ENCODE data around the gene STAT1.

STAT1 gene

DNA sequence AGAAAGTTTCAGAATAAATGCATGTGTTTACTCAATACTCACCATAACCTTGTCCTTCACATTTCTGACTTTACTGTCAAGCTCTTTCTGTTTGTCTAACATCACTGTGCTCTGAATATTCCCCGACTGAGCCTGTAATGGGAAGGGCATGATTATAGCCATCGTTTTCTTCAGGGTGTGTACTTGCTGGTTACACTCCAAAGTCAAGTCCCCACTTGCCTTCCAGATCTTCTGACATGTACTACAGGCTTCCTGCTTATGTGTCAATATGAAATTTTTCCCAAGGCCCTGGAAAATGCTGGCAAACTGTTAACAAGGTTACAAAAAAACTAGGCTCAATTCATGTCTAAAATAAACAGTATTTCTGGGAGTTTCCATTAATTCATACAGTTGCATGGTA is 12.9 kb downstream of the STAT1 start:
- H3K4me1 ChIP-seq (ENCODE audit: insufficient read depth, low read length): no peaks in the 10 kb centered on the region
- H3K4me3 ChIP-seq (ENCODE audit: low read depth in 1 of 2, low read length in 2 of 2): no peak overlapping the region
- no peak overlapping the region for H2AFZ ChIP-seq (ENCODE audit: low read depth, low read length)
- no peak overlapping the region for H3K9ac ChIP-seq (ENCODE audit: low read depth, low read length)
- no peaks in the 10 kb centered on the region for H3K27me3 ChIP-seq (ENCODE audit: insufficient read depth, low read length, poor library complexity)
- TF ChIP-seq, protein P1, sequence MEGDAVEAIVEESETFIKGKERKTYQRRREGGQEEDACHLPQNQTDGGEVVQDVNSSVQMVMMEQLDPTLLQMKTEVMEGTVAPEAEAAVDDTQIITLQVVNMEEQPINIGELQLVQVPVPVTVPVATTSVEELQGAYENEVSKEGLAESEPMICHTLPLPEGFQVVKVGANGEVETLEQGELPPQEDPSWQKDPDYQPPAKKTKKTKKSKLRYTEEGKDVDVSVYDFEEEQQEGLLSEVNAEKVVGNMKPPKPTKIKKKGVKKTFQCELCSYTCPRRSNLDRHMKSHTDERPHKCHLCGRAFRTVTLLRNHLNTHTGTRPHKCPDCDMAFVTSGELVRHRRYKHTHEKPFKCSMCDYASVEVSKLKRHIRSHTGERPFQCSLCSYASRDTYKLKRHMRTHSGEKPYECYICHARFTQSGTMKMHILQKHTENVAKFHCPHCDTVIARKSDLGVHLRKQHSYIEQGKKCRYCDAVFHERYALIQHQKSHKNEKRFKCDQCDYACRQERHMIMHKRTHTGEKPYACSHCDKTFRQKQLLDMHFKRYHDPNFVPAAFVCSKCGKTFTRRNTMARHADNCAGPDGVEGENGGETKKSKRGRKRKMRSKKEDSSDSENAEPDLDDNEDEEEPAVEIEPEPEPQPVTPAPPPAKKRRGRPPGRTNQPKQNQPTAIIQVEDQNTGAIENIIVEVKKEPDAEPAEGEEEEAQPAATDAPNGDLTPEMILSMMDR (IDR thresholded peaks at IDR 0.05; ENCODE audit: borderline replicate concordance, extremely low read depth, low read length, poor library complexity, severe bottlenecking): no peak
- no peak for TF ChIP-seq EZH2 (IDR thresholded peaks at IDR 0.05; ENCODE audit: borderline replicate concordance, low read depth, low read length, severe bottlenecking)
- no peaks in the 10 kb centered on the region for H4K20me1 ChIP-seq (ENCODE audit: insufficient read depth, low read length)
- ATAC-seq (ENCODE audit: insufficient read depth, low read depth): no peak
- no peaks in the 10 kb centered on the region for H3K9me3 ChIP-seq (ENCODE audit: insufficient read depth, low read length, severe bottlenecking)
- DNase-seq: no peak
- H3K79me2 ChIP-seq (ENCODE audit: insufficient read depth, low read length): no peaks in the 10 kb centered on the region
- no peak overlapping the region for H3K4me2 ChIP-seq (ENCODE audit: insufficient read depth, low read length)
- no peak overlapping the region for H3K27ac ChIP-seq (ENCODE audit: low read length)
- H3K36me3 ChIP-seq (ENCODE audit: insufficient read depth, low read length): peaks cover 97% of the 10 kb centered on the region

DNA sequence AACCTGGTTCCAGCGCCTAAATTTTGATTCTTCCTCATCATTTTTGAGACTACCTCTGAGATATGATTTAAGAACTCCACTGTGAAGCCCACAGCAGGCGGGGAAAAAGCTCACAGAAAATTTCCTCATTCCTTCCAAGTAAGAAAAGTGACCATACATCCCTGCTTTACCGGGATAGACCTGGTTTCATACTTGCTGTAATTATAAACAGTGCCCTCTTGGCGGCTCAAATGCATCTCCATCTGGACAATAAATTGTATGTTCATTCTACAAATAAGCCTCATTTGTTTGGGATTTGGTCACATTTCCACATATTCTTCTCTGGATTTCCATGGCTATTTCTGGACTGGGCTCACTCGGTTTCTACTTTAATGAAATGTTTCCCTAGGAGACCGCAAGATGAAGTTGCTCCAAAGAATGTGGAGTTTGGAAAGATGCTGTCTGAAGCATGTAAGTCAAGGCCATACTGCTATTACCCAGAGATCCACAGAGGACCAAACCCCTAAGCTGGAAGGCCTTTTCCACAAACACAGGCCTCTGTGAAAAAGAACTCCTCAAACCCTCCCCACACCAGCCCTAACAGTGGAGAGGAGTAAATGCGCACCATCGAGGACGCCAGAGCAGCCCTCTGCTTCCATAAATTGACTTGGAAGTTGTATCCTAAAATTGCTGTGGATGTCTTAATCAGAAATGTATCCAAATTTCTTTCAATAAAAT is 13.9 kb downstream of the STAT1 start:
- H3K4me3 ChIP-seq (ENCODE audit: low read depth in 1 of 2, low read length in 2 of 2): no peak overlapping the region
- TF ChIP-seq, protein P1 (IDR thresholded peaks at IDR 0.05; ENCODE audit: borderline replicate concordance, extremely low read depth, low read length, poor library complexity, severe bottlenecking): no peak
- no peak for TF ChIP-seq EZH2 (IDR thresholded peaks at IDR 0.05; ENCODE audit: borderline replicate concordance, low read depth, low read length, severe bottlenecking)
- H4K20me1 ChIP-seq (ENCODE audit: insufficient read depth, low read length): no peaks in the 10 kb centered on the region
- no peak overlapping the region for H3K9ac ChIP-seq (ENCODE audit: low read depth, low read length)
- ATAC-seq (ENCODE audit: insufficient read depth, low read depth) (no peak), DNase-seq (no peak)
- no peaks in the 10 kb centered on the region for H3K27me3 ChIP-seq (ENCODE audit: insufficient read depth, low read length, poor library complexity)
- H3K4me2 ChIP-seq (ENCODE audit: insufficient read depth, low read length): no peak overlapping the region
- H3K4me1 ChIP-seq (ENCODE audit: insufficient read depth, low read length): no peaks in the 10 kb centered on the region
- no peak overlapping the region for H3K27ac ChIP-seq (ENCODE audit: low read length)
- H3K9me3 ChIP-seq (ENCODE audit: insufficient read depth, low read length, severe bottlenecking): no peaks in the 10 kb centered on the region
- peaks cover 97% of the 10 kb centered on the region for H3K36me3 ChIP-seq (ENCODE audit: insufficient read depth, low read length)
- H2AFZ ChIP-seq (ENCODE audit: low read depth, low read length): no peak overlapping the region
- no peaks in the 10 kb centered on the region for H3K79me2 ChIP-seq (ENCODE audit: insufficient read depth, low read length)

DNA sequence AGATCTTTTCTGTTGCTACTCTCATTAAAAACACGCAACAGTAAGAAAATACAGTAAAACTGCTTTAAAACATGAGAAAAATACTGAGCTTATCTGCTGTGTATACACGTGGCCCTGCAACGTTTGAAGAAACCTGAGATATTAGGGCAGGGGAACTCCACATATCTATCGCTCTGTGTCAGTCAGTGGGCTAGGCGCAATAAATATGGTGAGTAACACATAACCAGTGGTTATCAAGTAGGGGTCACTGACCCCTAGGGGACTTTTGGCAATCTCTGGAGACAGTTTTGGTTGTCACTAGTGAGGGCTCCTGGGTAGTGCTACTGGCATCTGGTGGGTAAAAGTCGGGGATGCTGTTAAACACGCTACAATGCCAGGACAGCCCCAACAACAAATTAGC is 14.9 kb downstream of the STAT1 start:
- ATAC-seq (ENCODE audit: insufficient read depth, low read depth): no peak
- no peak overlapping the region for H2AFZ ChIP-seq (ENCODE audit: low read depth, low read length)
- no peak for TF ChIP-seq EZH2 (IDR thresholded peaks at IDR 0.05; ENCODE audit: borderline replicate concordance, low read depth, low read length, severe bottlenecking)
- TF ChIP-seq, protein P1 (IDR thresholded peaks at IDR 0.05; ENCODE audit: borderline replicate concordance, extremely low read depth, low read length, poor library complexity, severe bottlenecking): no peak
- no peak for DNase-seq
- H3K27ac ChIP-seq (ENCODE audit: low read length): no peak overlapping the region
- no peaks in the 10 kb centered on the region for H3K27me3 ChIP-seq (ENCODE audit: insufficient read depth, low read length, poor library complexity)
- no peak overlapping the region for H3K4me3 ChIP-seq (ENCODE audit: low read depth in 1 of 2, low read length in 2 of 2)
- H3K36me3 ChIP-seq (ENCODE audit: insufficient read depth, low read length): peaks cover 95% of the 10 kb centered on the region
- H3K4me2 ChIP-seq (ENCODE audit: insufficient read depth, low read length): no peak overlapping the region
- H3K4me1 ChIP-seq (ENCODE audit: insufficient read depth, low read length): no peaks in the 10 kb centered on the region
- no peaks in the 10 kb centered on the region for H4K20me1 ChIP-seq (ENCODE audit: insufficient read depth, low read length)
- no peak overlapping the region for H3K9ac ChIP-seq (ENCODE audit: low read depth, low read length)
- H3K9me3 ChIP-seq (ENCODE audit: insufficient read depth, low read length, severe bottlenecking): no peaks in the 10 kb centered on the region
- no peaks in the 10 kb centered on the region for H3K79me2 ChIP-seq (ENCODE audit: insufficient read depth, low read length)
